SK-N-SH treated with all-trans-retinoic acid at 6 μM for 48 hours (cell line): ENCODE results near the gene GSN.

ENCODE experiments used
- ATAC-seq: fragments of 200-7000 bp; cut with Tn5 transposase; 3 replicates; pipeline ENCODE4 v1.9.1; 2020; ENCODE audit warnings: mild to moderate bottlenecking, moderate library complexity
- ARNTL ChIP-seq: fragments of 450-650 bp; formaldehyde crosslinking; IDR thresholded peaks from 2 replicates; pipeline ENCODE4 v1.5.0; 2020; ENCODE audit warnings: low read depth, mild to moderate bottlenecking, moderate library complexity, borderline replicate concordance
- BACH2 ChIP-seq: fragments of 250-450 bp; sonication (Bioruptor Pico); IDR thresholded peaks from 2 replicates; pipeline ENCODE4 v1.9.0; 2021; ENCODE audit warnings: mild to moderate bottlenecking, borderline replicate concordance
- CREB5 ChIP-seq: fragments of 250-450 bp; sonication (Bioruptor Pico); IDR thresholded peaks from 2 replicates; pipeline ENCODE4 v1.5.1; 2020; ENCODE audit warnings: low read depth, mild to moderate bottlenecking, moderate library complexity
- CSDC2 ChIP-seq: fragments of 250-450 bp; sonication (Bioruptor Pico); IDR thresholded peaks from 2 replicates; pipeline ENCODE4 v1.5.0; 2020; ENCODE audit warnings: mild to moderate bottlenecking, moderate library complexity
- CSRNP3 ChIP-seq: fragments of 250-450 bp; sonication (Bioruptor Pico); IDR thresholded peaks from 2 replicates; pipeline ENCODE4 v1.5.1; 2021; ENCODE audit warnings: mild to moderate bottlenecking, moderate library complexity
- ESRRG ChIP-seq: fragments of 250-450 bp; sonication (Bioruptor Pico); IDR thresholded peaks from 2 replicates; pipeline ENCODE4 v1.6.1; 2021; ENCODE audit warnings: mild to moderate bottlenecking
- GLIS3 ChIP-seq: fragments of 250-450 bp; sonication (Bioruptor Pico); IDR thresholded peaks from 2 replicates; pipeline ENCODE4 v1.5.0; 2020; ENCODE audit warnings: mild to moderate bottlenecking, moderate library complexity
- ISL1 ChIP-seq: fragments of 250-450 bp; sonication (Bioruptor Pico); IDR thresholded peaks from 2 replicates; pipeline ENCODE4 v2.1.2; 2022; ENCODE audit warnings: mild to moderate bottlenecking, moderate library complexity
- OSR1 ChIP-seq: fragments of 250-450 bp; sonication (Bioruptor Pico); IDR thresholded peaks from 2 replicates; pipeline ENCODE4 v1.8.0; 2022; ENCODE audit warnings: moderate library complexity, mild to moderate bottlenecking, inconsistent platforms
- PATZ1 ChIP-seq: fragments of 250-450 bp; sonication (Bioruptor Pico); IDR thresholded peaks from 2 replicates; pipeline ENCODE4 v1.8.0; 2020; ENCODE audit warnings: mild to moderate bottlenecking, moderate library complexity, borderline replicate concordance
- POU6F1 ChIP-seq: fragments of 250-450 bp; sonication (Bioruptor Pico); IDR thresholded peaks from 2 replicates; pipeline ENCODE4 v1.8.0; 2021; ENCODE audit warnings: low read depth, mild to moderate bottlenecking, moderate library complexity, borderline replicate concordance
- PPARA ChIP-seq: fragments of 250-450 bp; sonication (Bioruptor Pico); IDR thresholded peaks from 2 replicates; pipeline ENCODE4 v1.5.0; 2020; ENCODE audit warnings: mild to moderate bottlenecking, borderline replicate concordance
- RARB ChIP-seq: fragments of 250-450 bp; sonication (Bioruptor Pico); IDR thresholded peaks from 2 replicates; pipeline ENCODE4 v1.8.0; 2021; ENCODE audit warnings: mild to moderate bottlenecking, moderate library complexity
- SNAI2 ChIP-seq: fragments of 250-450 bp; sonication (Bioruptor Pico); IDR thresholded peaks from 2 replicates; pipeline ENCODE4 v1.5.0; 2020; ENCODE audit warnings: mild to moderate bottlenecking, moderate library complexity
- TCF4 ChIP-seq: fragments of 250-450 bp; sonication (Bioruptor Pico); IDR thresholded peaks from 2 replicates; pipeline ENCODE4 v1.8.0; 2021; ENCODE audit warnings: mild to moderate bottlenecking, moderate library complexity, borderline replicate concordance
- TOX ChIP-seq: fragments of 250-450 bp; sonication (Bioruptor Pico); IDR thresholded peaks from 2 replicates; pipeline ENCODE4 v1.8.0; 2021; ENCODE audit warnings: mild to moderate bottlenecking, moderate library complexity, borderline replicate concordance
- TSHZ2 ChIP-seq: fragments of 250-450 bp; sonication (Bioruptor Pico); IDR thresholded peaks from 2 replicates; pipeline ENCODE4 v1.5.0; 2020; ENCODE audit warnings: mild to moderate bottlenecking, moderate library complexity
- ZC3H10 ChIP-seq: fragments of 250-450 bp; sonication (Bioruptor Pico); IDR thresholded peaks from 2 replicates; pipeline ENCODE4 v1.5.1; 2021; ENCODE audit warnings: mild to moderate bottlenecking, moderate library complexity
- ZFP3 ChIP-seq: fragments of 250-450 bp; sonication (Bioruptor Pico); IDR thresholded peaks from 2 replicates; pipeline ENCODE4 v1.5.0; 2020; ENCODE audit warnings: mild to moderate bottlenecking, moderate library complexity
- ZFP30 ChIP-seq: fragments of 450-650 bp; formaldehyde crosslinking; IDR thresholded peaks from 2 replicates; pipeline ENCODE4 v1.5.0; 2022; ENCODE audit warnings: mild to moderate bottlenecking, moderate library complexity
- ZNF70 ChIP-seq: fragments of 450-650 bp; formaldehyde crosslinking; IDR thresholded peaks from 2 replicates; pipeline ENCODE4 v1.5.0; 2020; ENCODE audit warnings: mild to moderate bottlenecking, moderate library complexity
- ZNF8 ChIP-seq: fragments of 450-650 bp; formaldehyde crosslinking; IDR thresholded peaks from 2 replicates; pipeline ENCODE4 v1.5.0; 2020; ENCODE audit warnings: mild to moderate bottlenecking, moderate library complexity

GSN gene

GRCh38 chr9:121307976-121308375, 40.0 kb downstream of the GSN start:
- TF ChIP-seq ZNF8: no peak
- TF ChIP-seq TCF4 (CRISPR knock-in tag): no peak
- TF ChIP-seq GLIS3 (CRISPR knock-in tag): no peak
- TF ChIP-seq SNAI2: no peak
- TF ChIP-seq ZNF70 (CRISPR knock-in tag): no peak
- TF ChIP-seq ZFP30: no peak
- TF ChIP-seq, all 23 proteins: peak for 0
- ATAC-seq: no peak

- no peak for ATAC-seq
- TF ChIP-seq ZNF8 (no peak), PATZ1 (no peak)
- TF ChIP-seq, all 23 proteins: peak for 0
Measured at GRCh38 chr9:121308765-121309164, 40.8 kb downstream of the GSN start.

- ATAC-seq: no peak
- TF ChIP-seq ISL1: no peak
- TF ChIP-seq ESRRG (CRISPR knock-in tag): no peak
- no peak for TF ChIP-seq PPARA (CRISPR knock-in tag)
- no peak for TF ChIP-seq ZFP30
- TF ChIP-seq ZNF70 (CRISPR knock-in tag): no peak
- TF ChIP-seq ZFP3: no peak
- TF ChIP-seq TOX: no peak
- TF ChIP-seq OSR1 (CRISPR knock-in tag): no peak
- no peak for TF ChIP-seq CREB5
- TF ChIP-seq POU6F1: no peak
- TF ChIP-seq GLIS3 (CRISPR knock-in tag): no peak
- TF ChIP-seq ARNTL (CRISPR knock-in tag): no peak
- no peak for TF ChIP-seq BACH2 (CRISPR knock-in tag)
- TF ChIP-seq, all 23 proteins: peak for 0
Measured at GRCh38 chr9:121309171-121309570, 41.2 kb downstream of the GSN start.

- no peak for TF ChIP-seq TCF4 (CRISPR knock-in tag)
- no peak for TF ChIP-seq BACH2 (CRISPR knock-in tag)
- no peak for TF ChIP-seq ZC3H10
- no peak for TF ChIP-seq ESRRG (CRISPR knock-in tag)
- no peak for TF ChIP-seq ZNF70 (CRISPR knock-in tag)
- TF ChIP-seq GLIS3 (CRISPR knock-in tag): no peak
- no peak for TF ChIP-seq SNAI2
- TF ChIP-seq ZFP30: no peak
- TF ChIP-seq TSHZ2: no peak
- TF ChIP-seq RARB: no peak
- no peak for TF ChIP-seq CREB5
- no peak for TF ChIP-seq PATZ1
- no peak for TF ChIP-seq CSDC2
- no peak for TF ChIP-seq CSRNP3
- TF ChIP-seq ARNTL (CRISPR knock-in tag): no peak
- no peak for ATAC-seq
Measured at GRCh38 chr9:121309833-121310425, 42.0 kb downstream of the GSN start.
